RWPE1 (cell line): ENCODE measurements around the gene TSPAN9.
A peak's percentile ranks its signal among the peaks of the same experiment; 100 is the strongest.

Experiments
- CTCF ChIA-PET: fragments of 350-600 bp; sonication (Branson Sonifier 250); formaldehyde crosslinking; extraction: SDS; loops from one replicate; lab custom pipeline; 2021; lab: Yijun Ruan, JAX
- POLR2A ChIA-PET: fragments of 400-600 bp; formaldehyde crosslinking; extraction: SDS; loops from one replicate; lab custom pipeline; 2020; ENCODE audit warnings: antibody characterized with exemption; ENCODE audit not compliant: low non-redundant PET; lab: Yijun Ruan, JAX
- DNase-seq: peaks from one replicate; pipeline ENCODE4 v3.0.0; 2012; ENCODE audit warnings: low spot score
- H3K27ac ChIP-seq: fragments of 450-650 bp; 2 replicates; pipeline ENCODE4 v1.5.1; 2017
- TF ChIP-seq, protein P1 (sequence below): fragments of 450-650 bp; conservative IDR thresholded peaks from 2 replicates; pipeline ENCODE4 v1.5.1; 2017; ENCODE audit warnings: low read depth, mild to moderate bottlenecking

The TSPAN9 gene

DNA sequence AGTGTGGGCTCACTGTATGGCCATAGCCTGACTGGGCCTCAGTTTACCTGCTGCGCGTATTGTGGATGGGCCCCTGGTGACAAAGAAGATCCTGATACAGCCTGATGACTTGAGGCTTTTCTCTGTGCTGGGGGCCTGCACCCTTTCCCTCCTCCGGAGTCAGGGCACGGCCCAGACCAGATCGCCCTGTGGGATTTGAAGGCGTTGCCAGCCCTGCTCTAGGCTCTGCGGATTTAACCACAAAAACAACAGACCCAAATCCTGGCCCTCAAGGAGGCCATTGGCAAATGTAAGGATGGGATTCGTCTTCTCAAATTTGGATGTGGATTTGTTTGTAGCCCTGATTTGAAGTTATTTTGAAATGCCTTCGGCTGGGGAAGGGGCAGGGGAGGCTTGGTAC lies 195.8 kb downstream of the TSPAN9 start:
- DNase-seq: no peak
- CTCF ChIA-PET: interaction anchor here (5.3 kb wide), 1 partner anchor 137 kb away, joined by 99 read pairs; no protein-coding TSS in a partner anchor
- H3K27ac ChIP-seq: no peak overlapping the region
- TF ChIP-seq, protein P1, sequence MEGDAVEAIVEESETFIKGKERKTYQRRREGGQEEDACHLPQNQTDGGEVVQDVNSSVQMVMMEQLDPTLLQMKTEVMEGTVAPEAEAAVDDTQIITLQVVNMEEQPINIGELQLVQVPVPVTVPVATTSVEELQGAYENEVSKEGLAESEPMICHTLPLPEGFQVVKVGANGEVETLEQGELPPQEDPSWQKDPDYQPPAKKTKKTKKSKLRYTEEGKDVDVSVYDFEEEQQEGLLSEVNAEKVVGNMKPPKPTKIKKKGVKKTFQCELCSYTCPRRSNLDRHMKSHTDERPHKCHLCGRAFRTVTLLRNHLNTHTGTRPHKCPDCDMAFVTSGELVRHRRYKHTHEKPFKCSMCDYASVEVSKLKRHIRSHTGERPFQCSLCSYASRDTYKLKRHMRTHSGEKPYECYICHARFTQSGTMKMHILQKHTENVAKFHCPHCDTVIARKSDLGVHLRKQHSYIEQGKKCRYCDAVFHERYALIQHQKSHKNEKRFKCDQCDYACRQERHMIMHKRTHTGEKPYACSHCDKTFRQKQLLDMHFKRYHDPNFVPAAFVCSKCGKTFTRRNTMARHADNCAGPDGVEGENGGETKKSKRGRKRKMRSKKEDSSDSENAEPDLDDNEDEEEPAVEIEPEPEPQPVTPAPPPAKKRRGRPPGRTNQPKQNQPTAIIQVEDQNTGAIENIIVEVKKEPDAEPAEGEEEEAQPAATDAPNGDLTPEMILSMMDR: no peak
- POLR2A ChIA-PET: no interaction called here

DNA sequence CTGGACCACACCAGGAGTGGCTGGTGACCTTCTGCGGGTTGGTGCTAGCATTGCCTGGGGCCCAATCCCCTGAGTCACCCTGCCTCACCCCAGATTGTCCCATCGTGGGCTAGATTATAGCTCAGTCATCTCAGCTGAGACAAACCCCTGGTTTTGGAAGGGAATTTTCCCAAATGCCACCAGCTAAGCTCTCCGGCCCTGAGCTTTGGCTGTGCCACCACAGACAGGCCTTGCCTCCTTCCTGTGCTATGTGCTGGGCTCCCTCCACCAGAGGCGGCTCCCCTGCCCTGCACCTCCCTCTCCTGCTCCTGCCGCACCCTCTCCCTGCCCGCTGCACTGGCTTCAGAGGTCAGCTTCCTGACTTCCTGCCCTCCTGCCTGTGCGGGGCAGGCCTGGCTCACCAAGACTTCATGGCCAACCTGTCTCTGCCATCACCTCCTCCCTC lies 196.3 kb downstream of the TSPAN9 start:
- POLR2A ChIA-PET: no interaction called here
- TF ChIP-seq, protein P1: no peak

DNA sequence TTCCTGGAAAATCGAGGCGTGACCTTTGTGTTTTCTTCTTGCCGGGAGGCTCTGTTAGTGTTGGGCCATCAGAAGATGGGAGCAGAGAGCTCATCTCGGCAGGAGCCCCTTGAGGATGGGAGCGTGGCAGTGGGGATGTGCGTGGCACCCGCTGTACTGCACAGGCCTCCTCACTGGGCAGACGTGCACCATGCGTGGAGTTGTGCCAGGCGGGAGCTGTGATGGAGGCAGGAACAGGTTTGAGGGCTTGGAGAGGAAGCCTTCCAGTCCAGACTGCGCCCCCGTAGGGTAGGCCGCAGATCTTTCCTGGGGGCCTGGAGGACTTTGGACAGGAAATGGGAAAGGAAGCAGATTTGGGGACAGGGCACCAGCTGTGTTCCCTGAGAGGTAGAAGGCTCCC lies 197.5 kb downstream of the TSPAN9 start:
- ChIA-PET CTCF (interaction anchor here (0.5 to 5.3 kb wide), 22 partner anchors 9 to 1164 kb away, joined by 3 to 99 read pairs (median 4); no protein-coding TSS in a partner anchor), POLR2A (no interaction called here)
- no peak for DNase-seq
- H3K27ac ChIP-seq: no peak overlapping the region
- TF ChIP-seq, protein P1: no peak

More for the DNA sequence above, 196.3 kb downstream of the TSPAN9 start:
- H3K27ac ChIP-seq: 0 out of 2 replicates have a peak overlapping the region, but pooled peaks have one; percentile 7
- CTCF ChIA-PET: interaction anchor here (0.7 to 5.3 kb wide), 3 partner anchors 12 to 936 kb away, joined by 3 to 99 read pairs (median 11); no protein-coding TSS in a partner anchor
- DNase-seq: peak; percentile 20

DNA sequence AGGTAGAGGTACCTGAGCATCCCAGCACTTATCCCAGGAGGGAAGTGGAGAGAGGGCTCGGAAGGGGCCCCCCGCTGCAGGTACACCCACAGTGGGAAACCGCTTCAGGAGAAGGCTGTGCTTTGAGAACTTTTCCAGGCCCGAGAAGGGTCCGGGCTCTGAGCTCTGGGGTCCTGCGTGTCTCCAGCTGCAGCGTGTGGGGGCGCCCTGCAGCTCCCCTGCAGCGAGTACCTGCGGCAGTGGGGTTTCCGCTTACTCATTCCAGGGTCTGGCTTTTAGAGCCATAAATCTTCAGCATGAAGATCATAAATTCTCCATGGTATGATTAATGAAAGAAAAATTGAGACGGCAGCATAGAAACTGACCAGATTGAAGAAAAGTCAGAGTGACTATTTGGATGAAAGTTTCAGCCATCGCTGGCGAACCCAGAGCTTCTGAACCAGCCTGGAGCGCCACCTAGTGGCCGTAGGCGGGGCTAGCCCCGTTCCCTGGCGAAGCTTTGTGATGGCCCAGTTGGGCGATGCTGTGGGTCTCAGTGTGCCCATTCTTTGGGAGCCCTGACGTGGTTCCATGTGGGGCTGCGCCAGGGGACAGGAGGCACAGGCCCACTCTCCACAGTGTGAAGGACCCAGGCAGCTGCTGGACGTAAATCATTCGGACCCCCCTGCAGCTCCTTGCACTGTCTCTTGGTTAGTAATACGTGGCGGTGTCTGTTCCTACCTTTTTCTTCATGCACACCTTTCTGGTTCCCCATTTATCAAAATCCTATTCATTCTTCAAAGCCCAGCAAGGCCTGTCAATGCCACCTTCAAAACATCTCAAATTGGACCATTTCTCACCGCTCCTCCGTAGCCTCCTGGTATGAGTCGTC lies 198.2 kb downstream of the TSPAN9 start:
- POLR2A ChIA-PET: no interaction called here
- TF ChIP-seq, protein P1: peak; percentile 80
- CTCF ChIA-PET: interaction anchor here (0.5 to 5.3 kb wide), 41 partner anchors 10 to 1164 kb away, joined by 3 to 99 read pairs (median 4); no protein-coding TSS in a partner anchor

DNA sequence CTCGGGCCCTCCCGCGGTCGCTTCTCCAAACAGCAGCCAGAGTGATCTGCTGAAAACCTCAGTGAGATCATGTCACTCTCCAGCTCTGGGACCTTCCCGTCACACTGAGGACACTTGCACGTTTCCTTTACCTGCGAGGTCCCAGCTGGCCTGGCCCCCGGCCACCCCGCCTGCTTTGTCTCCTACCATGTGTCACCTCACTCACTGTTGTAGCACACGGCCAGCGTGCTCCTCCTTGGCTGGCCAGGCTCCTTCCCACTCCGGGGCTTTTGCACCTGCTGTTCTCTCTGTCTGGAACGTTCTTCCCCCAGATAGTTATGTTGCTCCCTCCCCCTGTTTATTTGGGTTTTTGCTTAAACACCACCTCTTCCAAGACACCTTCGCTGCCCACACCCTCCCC lies 199.0 kb downstream of the TSPAN9 start:
- CTCF ChIA-PET: interaction anchor here (0.7 to 5.3 kb wide), 10 partner anchors 12 to 322 kb away, joined by 3 to 99 read pairs (median 4); no protein-coding TSS in a partner anchor
- TF ChIP-seq, protein P1: no peak
- H3K27ac ChIP-seq: no peak overlapping the region
- DNase-seq: no peak
- POLR2A ChIA-PET: no interaction called here

More for the DNA sequence above, 198.2 kb downstream of the TSPAN9 start:
- DNase-seq: peak; percentile 74
- H3K27ac ChIP-seq: no peak overlapping the region

DNA sequence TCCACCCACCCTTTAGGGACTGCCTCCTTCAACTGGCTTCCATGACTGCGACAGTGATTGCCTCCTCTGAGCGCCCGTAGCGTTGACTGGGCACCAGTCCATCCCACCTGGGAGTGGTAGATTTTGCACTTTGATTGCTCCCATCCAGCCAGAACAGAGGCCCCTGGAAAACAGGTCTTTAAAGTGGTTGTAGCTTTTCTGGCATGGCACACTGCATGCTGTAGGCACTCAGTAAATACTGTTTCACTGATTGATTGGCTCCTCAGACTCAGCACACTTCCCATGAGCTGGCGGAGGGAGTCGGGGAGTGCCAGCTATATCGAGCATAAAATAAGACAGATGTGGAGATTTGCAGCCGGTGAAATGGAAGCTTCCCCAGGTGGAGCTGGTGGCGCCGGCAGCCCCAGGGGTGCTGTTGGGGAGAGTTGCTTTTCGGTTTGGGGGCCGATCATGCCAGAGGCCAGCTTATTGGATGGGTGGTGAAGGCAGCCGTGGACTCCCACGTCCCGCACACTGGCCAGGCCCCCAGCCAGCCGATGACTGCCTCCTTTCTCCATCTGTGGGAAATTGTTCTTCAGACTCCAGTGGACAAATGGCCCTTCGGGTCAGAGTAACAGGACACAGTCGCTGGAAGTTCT lies 200.2 kb downstream of the TSPAN9 start:
- DNase-seq: no peak
- H3K27ac ChIP-seq: no peak overlapping the region
- CTCF ChIA-PET: interaction anchor here (0.5 to 5.3 kb wide), 4 partner anchors 42 to 1172 kb away, joined by 3 to 99 read pairs (median 4); no protein-coding TSS in a partner anchor
- POLR2A ChIA-PET: no interaction called here
- TF ChIP-seq, protein P1: no peak
